Activated CD4-positive, alpha-beta T cell treated with anti-CD3 and anti-CD28 coated beads, Interleukin-2, amount 50 U/mL, for 48 hours (primary cell): ENCODE results near the gene TSPAN18.

Source experiments
- DNase-seq, 2 experiments: peaks; one replicate each; pipeline ENCODE4 v3.0.0-alpha.2; 2020

Gene TSPAN18

GRCh38 chr11:44969651-44970252, 243.0 kb downstream of the TSPAN18 start:
- DNase-seq, result no peak

GRCh38 chr11:44970293-44970692, 243.5 kb downstream of the TSPAN18 start:
- DNase-seq, result no peak

DNA sequence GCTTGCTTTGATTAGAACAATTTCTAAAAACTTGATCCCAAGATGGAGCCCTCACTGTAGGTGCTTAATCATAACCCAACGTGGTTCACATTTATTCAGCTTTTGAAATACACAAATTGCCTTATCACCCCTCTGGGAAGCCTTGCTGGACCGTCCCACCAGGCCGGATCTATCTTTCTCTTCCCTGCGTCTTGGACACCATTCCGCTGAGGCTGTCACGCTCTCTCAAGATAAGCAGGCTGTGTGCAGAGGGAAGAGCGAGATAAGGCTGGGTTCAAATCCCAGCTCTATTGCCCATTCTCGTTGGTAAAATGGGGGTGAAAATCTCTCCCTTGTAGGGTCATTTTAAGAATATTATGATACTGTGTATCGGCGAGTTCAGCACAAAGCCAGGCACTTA, 244.4 kb downstream of the TSPAN18 start:
- no peak for DNase-seq

GRCh38 chr11:44972746-44973435, 246.1 kb downstream of the TSPAN18 start:
- DNase-seq, result no peak

DNA sequence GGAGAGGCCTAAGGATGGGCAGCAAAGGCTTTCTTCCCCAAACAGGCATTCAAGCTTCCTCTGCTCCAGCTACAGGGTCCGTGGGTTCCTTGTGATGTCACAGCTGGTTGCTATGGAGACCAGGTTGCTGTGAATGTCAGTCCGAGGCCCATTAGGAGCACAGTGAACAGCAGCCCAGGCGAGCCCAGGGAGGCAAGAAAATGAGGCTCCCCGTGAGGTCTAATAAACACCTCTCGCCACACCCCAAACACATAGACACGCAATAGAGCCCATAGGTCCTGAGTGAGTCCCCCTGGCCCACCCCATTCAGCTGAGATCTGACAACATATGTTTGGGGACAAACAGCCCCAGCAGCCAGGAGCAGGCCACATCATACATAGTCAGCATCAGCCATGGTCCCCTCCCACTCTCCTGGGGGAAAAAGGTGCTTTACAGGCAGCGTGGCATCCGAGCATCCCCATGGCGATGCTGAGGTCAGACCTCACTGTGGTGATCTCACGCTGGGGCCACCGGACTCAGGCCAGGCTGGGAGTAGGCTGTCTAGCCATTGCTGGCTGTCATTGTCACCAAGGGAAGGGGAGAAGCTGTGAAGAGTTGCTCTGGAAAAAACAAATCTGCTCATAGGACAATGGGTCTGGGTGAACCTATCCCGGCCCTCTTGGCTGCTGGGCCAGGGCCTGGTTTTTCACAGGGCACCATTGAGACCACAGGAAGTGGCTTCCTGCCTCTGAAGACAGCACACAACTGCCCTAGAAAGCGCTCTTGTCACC, 247.1 kb downstream of the TSPAN18 start:
- DNase-seq, result no peak

GRCh38 chr11:44974402-44975000, 247.7 kb downstream of the TSPAN18 start:
- DNase-seq, result no peak

GRCh38 chr11:44976576-44976975, 249.8 kb downstream of the TSPAN18 start:
- no peak for DNase-seq

DNA sequence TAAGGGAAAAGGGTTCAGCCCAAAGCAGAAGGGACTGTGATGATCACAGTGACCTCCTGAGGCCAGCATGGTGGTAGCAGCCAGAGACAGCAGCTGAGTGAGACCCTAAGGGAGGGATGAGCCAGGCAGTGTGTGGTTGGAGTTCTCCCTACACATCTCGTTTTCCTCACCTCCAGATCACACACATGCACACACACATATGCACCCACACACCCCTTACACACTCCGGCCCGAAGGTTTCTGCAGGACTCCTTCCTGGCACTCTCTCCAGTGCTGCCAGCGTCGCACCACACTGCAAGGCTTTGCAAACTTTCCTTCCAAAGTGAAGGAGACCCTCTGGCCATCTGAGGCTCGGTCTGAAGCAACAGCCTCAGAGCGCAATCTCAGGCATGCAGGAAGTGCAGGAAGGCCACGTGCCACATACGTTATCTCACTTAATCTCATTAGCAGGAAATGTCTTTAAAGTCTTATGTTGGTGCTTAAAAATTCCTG, 250.8 kb downstream of the TSPAN18 start:
- no peak for DNase-seq

GRCh38 chr11:44978274-44978960, 251.7 kb downstream of the TSPAN18 start:
- DNase-seq, result no peak

DNA sequence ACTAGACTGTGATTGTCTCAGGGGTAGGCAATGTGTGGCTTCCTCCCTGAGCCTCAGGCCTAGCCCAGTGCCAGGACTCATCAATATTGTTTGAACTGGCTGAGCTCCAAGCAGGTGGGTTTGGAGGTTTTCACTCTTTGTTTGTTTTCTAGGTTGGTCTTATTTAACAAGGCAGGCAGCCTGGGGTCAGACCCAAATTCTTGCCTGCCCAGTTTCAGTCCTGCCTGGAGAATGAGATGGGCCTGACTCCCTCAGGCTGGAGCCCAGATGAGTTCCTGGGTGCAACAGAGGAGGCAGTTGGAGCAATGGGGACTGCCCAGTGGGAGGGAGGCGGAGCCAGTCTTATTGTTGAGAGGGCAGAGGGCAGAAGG, 252.2 kb downstream of the TSPAN18 start:
- no peak for DNase-seq

GRCh38 chr11:44979543-44980399, 253.0 kb downstream of the TSPAN18 start:
- DNase-seq, result no peak

DNA sequence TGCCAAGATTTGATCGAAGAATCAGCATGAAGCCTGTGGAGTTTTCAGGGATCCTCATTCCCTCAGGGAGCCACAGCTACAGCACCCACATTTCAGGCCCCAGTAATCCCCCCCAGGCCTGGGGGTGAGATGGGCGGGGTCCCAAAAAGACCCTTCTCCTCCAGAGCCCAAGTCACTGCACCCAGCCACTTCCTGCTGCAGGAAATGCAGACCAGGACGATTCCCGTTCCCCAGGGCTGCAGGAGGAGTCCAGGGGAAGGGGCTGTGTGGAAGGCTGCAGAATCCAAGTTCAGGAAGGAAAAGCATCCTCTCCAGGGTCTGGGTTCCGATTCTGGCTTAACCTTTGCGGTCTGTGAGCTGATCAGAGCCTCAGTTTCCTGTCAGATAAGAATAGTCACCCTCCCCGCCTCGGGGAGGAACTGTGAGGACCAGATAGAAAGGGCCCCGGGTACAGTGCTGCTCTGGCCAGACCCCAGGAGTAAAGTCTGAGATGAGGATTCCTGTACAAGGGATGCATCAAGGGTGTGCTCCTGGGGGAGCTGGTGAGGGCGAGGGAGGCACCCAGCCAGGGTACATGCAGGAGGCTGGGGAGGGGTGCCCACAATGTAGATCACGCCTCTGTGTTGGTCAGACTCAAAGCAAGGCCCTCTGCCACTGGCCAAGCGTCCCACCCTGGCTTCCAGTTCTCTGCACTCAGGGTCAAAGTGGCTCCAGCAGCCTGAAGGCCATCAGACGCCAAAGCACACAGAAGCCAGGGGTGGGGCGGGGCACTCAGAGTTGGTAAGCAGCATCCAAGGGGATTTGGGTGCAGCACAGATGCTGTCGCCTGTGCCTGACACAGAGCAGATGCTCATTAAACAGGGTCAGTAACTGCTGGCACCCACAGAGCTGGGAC, 254.0 kb downstream of the TSPAN18 start:
- no peak for DNase-seq
